CD4-positive, CD25-positive, alpha-beta regulatory T cell (primary cell): ENCODE results near the gene CFAP251. TPM values are rescaled to one million over a fixed set of nuclear protein-coding genes. Genes with fewer than 3 reads are reported as not detected.
"Not testable (repeated sequence)": the region's sequence is repeated elsewhere in the genome, so short reads cannot be mapped to it uniquely, and the experiment has no call there.

Source experiments
- ATAC-seq, 2 donors: fragments of 150-1000 bp; cut with Tn5 transposase; one replicate each; pipeline ENCODE4 v1.10.0; 2021; ENCODE audit warnings: low read depth in 2 of 2, moderate number of reproducible peaks in 2 of 2, moderate library complexity in 1 of 2
- DNase-seq, 3 donors: peaks; one replicate each; pipeline versions ENCODE4 v3.0.0 to v3.0.0-alpha.2; 2012 to 2022; ENCODE audit warnings: mixed read lengths in 1 of 3
- H3K27ac ChIP-seq: one replicate; pipeline ENCODE4 v1.7.0; 2013; ENCODE audit warnings: mild to moderate bottlenecking, low read length; ENCODE audit not compliant: insufficient read depth, poor library complexity, severe bottlenecking
- H3K27me3 ChIP-seq: one replicate; pipeline ENCODE4 v1.7.0; 2013; ENCODE audit warnings: low read length; ENCODE audit not compliant: control insufficient read depth, insufficient read depth
- H3K36me3 ChIP-seq: one replicate; pipeline ENCODE4 v1.7.0; 2013; ENCODE audit warnings: mild to moderate bottlenecking, low read length, moderate library complexity; ENCODE audit not compliant: control insufficient read depth, insufficient read depth
- H3K4me1 ChIP-seq: 2 replicates; pipeline ENCODE4 v1.7.0; 2013; ENCODE audit warnings: mild to moderate bottlenecking, low read length; ENCODE audit not compliant: insufficient read depth, control insufficient read depth, poor library complexity, severe bottlenecking
- H3K4me3 ChIP-seq: one replicate; pipeline ENCODE4 v1.7.0; 2013; ENCODE audit warnings: low read depth, mild to moderate bottlenecking, low read length, moderate library complexity
- H3K9me3 ChIP-seq, 2 experiments: 1 replicate in 1 of 2; 2 replicates in 1 of 2; pipeline ENCODE4 v1.7.0; 2013; ENCODE audit warnings: low read length in 2 of 2, mild to moderate bottlenecking in 1 of 2, moderate library complexity in 1 of 2; ENCODE audit not compliant: control insufficient read depth in 2 of 2
- H3K27ac Mint-ChIP-seq, 3 donors: one replicate each; pipeline ENCODE4 v1.8.0; 2020 to 2022; ENCODE audit warnings: mild to moderate bottlenecking in 3 of 3, mixed read lengths in 3 of 3, moderate library complexity in 2 of 3
- H3K27me3 Mint-ChIP-seq: one replicate; pipeline ENCODE4 v1.8.0; 2022; ENCODE audit warnings: mild to moderate bottlenecking, mixed read lengths
- H3K36me3 Mint-ChIP-seq: one replicate; pipeline ENCODE4 v1.8.0; 2020; ENCODE audit warnings: mixed read lengths
- H3K4me1 Mint-ChIP-seq, 4 donors: one replicate each; pipeline ENCODE4 v1.8.0; 2020 to 2022; ENCODE audit warnings: mixed read lengths in 4 of 4, mild to moderate bottlenecking in 1 of 4
- H3K4me3 Mint-ChIP-seq, 4 donors: one replicate each; pipeline ENCODE4 v1.8.0; 2020 to 2022; ENCODE audit warnings: mild to moderate bottlenecking in 4 of 4, mixed read lengths in 4 of 4, moderate library complexity in 3 of 4
- H3K9me3 Mint-ChIP-seq, 7 donors: one replicate each; pipeline ENCODE4 v1.8.0; 2020 to 2022; ENCODE audit warnings: mixed read lengths in 7 of 7, mild to moderate bottlenecking in 3 of 7, moderate library complexity in 2 of 7
- polyA plus RNA-seq, 4 donors: library from polyadenylated mRNA; unstranded; fragments of 300-500 nt; fragmentation: Illumina TruSeq; gene quantifications; one replicate each; pipeline ENCODE4 v1.2.3, GENCODE V29; 2021
- total RNA-seq: library from RNA; stranded (reverse); gene quantifications from one replicate; pipeline ENCODE4 v1.2.3, GENCODE V29; 2022

Gene CFAP251, protein sequence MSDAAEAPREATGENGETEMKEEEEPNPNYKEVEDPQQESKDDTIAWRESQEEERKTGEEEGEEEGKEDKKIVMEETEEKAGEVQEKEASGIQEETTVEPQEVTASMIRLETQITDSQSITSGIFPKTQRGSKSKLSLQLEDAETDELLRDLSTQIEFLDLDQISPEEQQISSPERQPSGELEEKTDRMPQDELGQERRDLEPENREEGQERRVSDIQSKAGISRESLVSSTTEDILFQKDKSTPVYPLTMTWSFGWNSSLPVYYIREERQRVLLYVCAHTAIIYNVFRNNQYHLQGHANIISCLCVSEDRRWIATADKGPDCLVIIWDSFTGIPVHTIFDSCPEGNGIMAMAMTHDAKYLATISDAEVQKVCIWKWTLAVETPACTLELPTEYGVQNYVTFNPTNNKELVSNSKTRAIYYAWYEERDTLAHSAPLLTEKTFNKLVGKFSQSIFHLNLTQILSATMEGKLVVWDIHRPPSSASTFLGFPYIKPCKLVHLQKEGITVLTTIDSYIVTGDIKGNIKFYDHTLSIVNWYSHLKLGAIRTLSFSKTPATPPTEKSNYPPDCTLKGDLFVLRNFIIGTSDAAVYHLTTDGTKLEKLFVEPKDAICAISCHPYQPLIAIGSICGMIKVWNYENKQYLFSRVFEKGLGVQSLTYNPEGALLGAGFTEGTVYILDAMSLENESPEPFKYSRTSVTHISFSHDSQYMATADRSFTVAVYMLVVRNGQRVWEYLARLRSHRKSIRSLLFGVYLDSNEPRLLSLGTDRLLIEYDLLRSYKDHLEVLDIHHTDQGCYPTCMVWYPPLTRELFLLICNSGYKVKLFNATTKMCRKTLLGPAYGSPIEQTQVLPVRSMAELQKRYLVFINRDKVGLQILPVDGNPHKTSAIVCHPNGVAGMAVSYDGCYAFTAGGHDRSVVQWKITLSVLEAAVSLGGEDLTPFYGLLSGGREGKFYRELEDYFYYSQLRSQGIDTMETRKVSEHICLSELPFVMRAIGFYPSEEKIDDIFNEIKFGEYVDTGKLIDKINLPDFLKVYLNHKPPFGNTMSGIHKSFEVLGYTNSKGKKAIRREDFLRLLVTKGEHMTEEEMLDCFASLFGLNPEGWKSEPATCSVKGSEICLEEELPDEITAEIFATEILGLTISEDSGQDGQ
- total RNA-seq: 0.96 TPM
- under 1 TPM in 1 of 4 donors, not detected in 3; 0.05 TPM for polyA plus RNA-seq

DNA sequence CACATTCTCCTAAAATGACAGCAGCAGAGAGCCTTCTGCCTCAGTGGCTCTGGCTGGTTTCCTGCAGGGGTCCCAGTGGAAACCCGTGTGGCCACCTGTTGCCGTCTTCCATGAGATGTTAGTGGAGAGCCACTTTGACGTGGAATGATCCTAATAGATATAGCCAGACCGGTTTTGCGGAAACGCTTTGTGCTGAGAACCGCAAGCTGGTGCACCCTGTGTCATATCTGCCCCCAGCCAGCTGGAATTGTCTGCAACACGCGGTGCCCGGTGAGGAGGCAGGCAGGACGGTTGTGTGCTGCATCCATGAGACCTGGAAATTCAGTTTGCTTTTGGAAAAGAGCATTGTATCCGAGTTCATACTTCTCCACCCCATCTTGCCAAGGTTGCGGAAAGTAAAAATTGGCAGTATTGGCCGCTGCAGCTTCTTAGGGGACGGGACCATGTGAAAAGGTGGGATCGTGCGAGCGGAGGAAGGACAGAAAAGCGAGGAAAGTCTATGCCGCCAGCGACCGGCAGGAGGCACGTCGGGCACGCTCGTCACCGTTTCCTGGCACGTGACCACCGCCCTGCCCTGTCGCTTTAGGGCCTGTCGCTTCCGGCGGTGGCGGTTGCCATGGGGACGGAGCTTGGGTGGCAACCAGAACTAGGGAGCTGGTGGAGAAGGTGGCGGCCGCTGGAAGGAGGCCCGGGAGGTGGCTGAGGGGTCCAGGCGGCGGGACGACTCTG, at the start of gene CFAP251:
Gene CFAP251 (plus strand): TSS at position 643 of the 729 bp plus-strand sequence. CDS start 2,714 bp downstream, outside the sequence.
- Mint-ChIP-seq H3K36me3 (peaks cover 8% of the 10 kb centered on the region), H3K27ac (peak within 1 kb of the TSS; percentile 75 to 97 (median 95)), H3K4me1 (peaks cover 0 to 16% (median 9%) of the 10 kb centered on the region in 4 donors), H3K27me3 (no peaks in the 10 kb centered on the region), H3K4me3 (peak within 1 kb of the TSS; percentile 34 to 93 (median 84)), H3K9me3 (no peaks in the 10 kb centered on the region)
- ATAC-seq (peak; percentile 98 to 99), DNase-seq (peak; percentile 94 to 96 (median 96))
- peaks cover 13% of the 10 kb centered on the region for H3K4me1 ChIP-seq
- no peaks in the 10 kb centered on the region for H3K27me3 ChIP-seq
- no peaks in the 10 kb centered on the region for H3K9me3 ChIP-seq
- peak within 1 kb of the TSS; percentile 71 for H3K27ac ChIP-seq
- peak within 1 kb of the TSS; percentile 85 for H3K4me3 ChIP-seq
- peaks cover 18% of the 10 kb centered on the region for H3K36me3 ChIP-seq

DNA sequence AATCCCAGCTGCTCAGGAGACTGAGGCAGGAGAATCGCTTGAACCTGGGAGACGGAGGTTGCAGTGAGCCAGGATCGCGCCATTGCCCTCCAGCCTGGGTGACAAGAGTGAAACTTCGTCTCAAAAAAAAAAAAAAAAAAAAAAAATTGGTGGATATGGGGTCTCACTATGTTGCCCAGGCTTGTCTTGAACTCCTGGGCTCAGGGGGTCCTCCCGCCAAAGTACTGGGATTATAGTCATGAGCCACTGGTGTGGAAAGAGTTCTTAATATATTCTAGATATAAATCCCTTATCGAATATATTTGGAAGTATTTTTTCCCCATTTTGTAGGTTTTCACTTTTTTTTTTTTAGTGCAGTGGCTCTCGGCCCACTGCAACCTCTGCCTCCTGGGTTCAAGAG, 49.2 kb upstream of the CFAP251 start:
- not testable (repeated sequence) for H3K27ac ChIP-seq, H3K36me3 Mint-ChIP-seq, H3K4me3 Mint-ChIP-seq, H3K4me3 ChIP-seq, H3K9me3 Mint-ChIP-seq, H3K27me3 Mint-ChIP-seq, ATAC-seq, H3K4me1 ChIP-seq, H3K27me3 ChIP-seq, H3K36me3 ChIP-seq, DNase-seq, H3K9me3 ChIP-seq, H3K4me1 Mint-ChIP-seq, H3K27ac Mint-ChIP-seq

DNA sequence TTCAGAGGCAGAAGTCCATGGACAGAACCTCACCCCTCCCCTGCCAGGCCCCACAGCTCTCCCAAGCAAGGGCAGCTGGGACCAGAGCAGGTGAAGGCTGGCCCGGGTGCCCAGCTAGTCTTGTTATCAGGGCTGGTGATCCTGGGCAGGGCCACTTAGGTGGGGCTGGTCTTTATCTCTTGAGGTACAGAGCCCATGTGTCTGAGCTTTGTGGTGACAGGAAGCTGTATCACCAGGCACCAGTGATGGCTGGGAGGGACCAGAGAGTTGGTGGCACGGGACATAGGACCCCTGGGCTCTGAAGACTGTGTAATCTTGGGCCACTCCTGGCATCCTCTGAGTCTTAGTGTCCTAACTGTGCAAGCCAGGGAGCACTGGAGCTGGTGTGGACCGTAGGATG, 46.9 kb upstream of the CFAP251 start:
- no peak overlapping the region for H3K4me3 ChIP-seq
- H3K27me3 ChIP-seq: no peaks in the 10 kb centered on the region
- H3K36me3 ChIP-seq: no peaks in the 10 kb centered on the region
- no peaks in the 10 kb centered on the region for H3K9me3 ChIP-seq
- H3K36me3 Mint-ChIP-seq: no peaks in the 10 kb centered on the region
- ATAC-seq (no peak), DNase-seq (peak in 1 of 3 donors; percentile 19)
- H3K4me1 Mint-ChIP-seq: peaks cover 0 to 2% (median 0%) of the 10 kb centered on the region in 4 donors
- no peak overlapping the region for H3K27ac Mint-ChIP-seq
- H3K27ac ChIP-seq: no peak overlapping the region
- no peaks in the 10 kb centered on the region for H3K4me1 ChIP-seq
- no peaks in the 10 kb centered on the region for H3K27me3 Mint-ChIP-seq
- H3K9me3 Mint-ChIP-seq: no peaks in the 10 kb centered on the region
- H3K4me3 Mint-ChIP-seq: no peak overlapping the region

DNA sequence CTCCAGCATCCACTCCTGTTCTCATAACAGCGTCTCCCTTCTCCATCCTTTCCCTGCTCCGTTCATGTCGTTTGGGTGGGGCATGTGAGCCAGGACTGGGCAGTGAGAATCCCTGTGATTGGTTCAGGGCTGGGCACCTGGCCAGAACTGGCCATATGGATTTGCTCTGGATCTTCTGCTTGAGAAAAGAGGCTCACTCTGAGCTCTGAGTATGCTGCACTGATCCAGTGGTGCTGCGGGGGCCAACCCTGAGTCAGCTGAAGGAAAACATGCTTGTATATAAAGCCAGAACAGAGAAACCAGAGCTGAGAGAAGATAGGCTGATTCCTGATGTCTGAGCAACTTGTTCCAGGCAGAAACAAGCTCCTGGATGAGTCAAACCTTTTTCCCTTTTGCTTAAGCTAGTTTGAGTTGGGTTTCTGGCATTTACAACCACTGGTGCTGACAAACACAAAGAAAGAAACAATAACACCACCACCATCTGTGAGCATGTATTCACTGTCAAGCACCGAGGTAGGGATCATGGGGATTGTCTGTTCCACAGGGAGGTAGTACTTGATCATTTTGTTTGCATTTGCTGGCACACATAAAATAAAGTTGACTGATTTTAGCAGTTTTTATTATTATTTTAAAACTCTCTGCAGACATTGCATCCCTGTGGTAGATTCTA, 45.7 kb upstream of the CFAP251 start:
- Mint-ChIP-seq H3K36me3 (no peaks in the 10 kb centered on the region), H3K9me3 (no peaks in the 10 kb centered on the region), H3K4me1 (peaks cover 0 to 2% (median 0%) of the 10 kb centered on the region in 4 donors), H3K27me3 (no peaks in the 10 kb centered on the region), H3K4me3 (no peak overlapping the region), H3K27ac (peak overlapping the region in 1 of 3 donors; percentile 15)
- Histone ChIP-seq H3K4me1 (no peaks in the 10 kb centered on the region), H3K27ac (no peak overlapping the region), H3K27me3 (no peaks in the 10 kb centered on the region), H3K4me3 (no peak overlapping the region), H3K36me3 (no peaks in the 10 kb centered on the region), H3K9me3 (no peaks in the 10 kb centered on the region)
- no peak for ATAC-seq
- no peak for DNase-seq

DNA sequence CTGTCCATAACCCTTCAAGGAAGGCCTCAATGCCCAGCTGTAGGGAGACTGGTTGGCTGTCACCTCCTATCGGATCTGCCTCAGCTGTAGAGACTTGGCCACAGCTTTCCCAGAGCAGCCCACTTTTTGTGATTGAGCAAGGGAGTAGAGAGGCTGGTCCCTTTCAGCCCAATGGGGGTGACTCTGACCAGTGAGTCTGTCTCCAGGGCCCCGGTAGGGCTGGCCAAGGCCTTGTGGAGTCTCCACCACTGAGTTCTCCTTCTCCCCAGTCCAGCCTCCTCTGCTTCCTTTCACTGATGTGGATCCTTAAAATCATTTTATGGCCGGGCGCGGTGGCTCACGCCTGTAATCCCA, 45.2 kb upstream of the CFAP251 start:
- Histone ChIP-seq H3K4me1 (no peaks in the 10 kb centered on the region), H3K27me3 (no peaks in the 10 kb centered on the region), H3K27ac (no peak overlapping the region), H3K36me3 (no peaks in the 10 kb centered on the region), H3K9me3 (no peaks in the 10 kb centered on the region), H3K4me3 (no peak overlapping the region)
- ATAC-seq (no peak), DNase-seq (no peak)
- Mint-ChIP-seq H3K4me3 (no peak overlapping the region), H3K27ac (peak overlapping the region in 1 of 3 donors; percentile 20), H3K9me3 (no peaks in the 10 kb centered on the region), H3K36me3 (no peaks in the 10 kb centered on the region), H3K4me1 (peaks cover 0 to 2% (median 0%) of the 10 kb centered on the region in 4 donors), H3K27me3 (no peaks in the 10 kb centered on the region)

DNA sequence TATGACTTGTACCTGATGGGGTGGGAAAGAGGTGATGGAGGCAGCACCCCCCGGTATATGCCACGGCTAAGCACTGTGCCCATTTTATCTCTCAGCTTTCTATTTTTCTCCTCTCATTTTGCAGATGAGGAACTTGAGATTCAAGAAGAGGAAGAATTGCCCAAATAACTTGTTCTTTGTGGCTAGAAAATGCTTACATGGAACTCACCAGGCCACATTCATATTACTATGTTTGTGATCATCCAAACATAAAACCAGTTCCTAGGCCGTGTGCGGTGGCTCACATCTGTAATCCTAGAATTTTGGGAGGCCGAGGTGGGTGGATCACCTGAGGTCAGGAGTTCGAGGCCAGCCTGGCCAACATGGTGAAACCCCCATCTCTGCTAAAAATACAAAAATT, 44.3 kb upstream of the CFAP251 start:
- Histone ChIP-seq H3K27ac (no peak overlapping the region), H3K27me3 (no peaks in the 10 kb centered on the region), H3K4me3 (no peak overlapping the region), H3K4me1 (no peaks in the 10 kb centered on the region), H3K9me3 (no peaks in the 10 kb centered on the region), H3K36me3 (no peaks in the 10 kb centered on the region)
- Mint-ChIP-seq H3K27ac (no peak overlapping the region), H3K9me3 (no peaks in the 10 kb centered on the region), H3K36me3 (no peaks in the 10 kb centered on the region), H3K27me3 (no peaks in the 10 kb centered on the region), H3K4me3 (no peak overlapping the region), H3K4me1 (peaks cover 0 to 2% (median 0%) of the 10 kb centered on the region in 4 donors)
- DNase-seq: no peak
- no peak for ATAC-seq

DNA sequence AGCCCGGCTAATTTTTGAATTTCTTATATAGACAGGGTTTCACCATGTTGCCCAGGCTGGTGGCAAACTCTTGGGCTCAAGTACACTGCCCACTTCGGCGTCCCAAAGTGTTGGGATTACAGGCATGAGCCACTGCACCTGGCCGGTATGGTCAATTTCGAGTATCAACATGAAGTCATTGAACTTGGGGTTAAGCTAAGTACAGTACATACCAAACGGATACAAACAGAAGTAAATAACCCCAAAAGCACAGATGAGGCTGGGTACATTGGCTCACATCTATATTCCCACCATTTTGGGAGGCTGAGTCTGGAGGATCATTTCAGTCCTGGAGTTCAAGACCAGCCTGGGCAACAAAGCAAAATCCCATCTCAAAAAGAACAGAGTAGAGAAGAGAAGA, 42.8 kb upstream of the CFAP251 start:
- no peaks in the 10 kb centered on the region for H3K36me3 ChIP-seq
- H3K4me1 ChIP-seq: no peaks in the 10 kb centered on the region
- ATAC-seq (no peak), DNase-seq (no peak)
- peak overlapping the region in 1 of 3 donors; percentile 35 for H3K27ac Mint-ChIP-seq
- no peak overlapping the region for H3K4me3 Mint-ChIP-seq
- no peaks in the 10 kb centered on the region for H3K9me3 ChIP-seq
- no peak overlapping the region for H3K27ac ChIP-seq
- H3K4me3 ChIP-seq: no peak overlapping the region
- H3K9me3 Mint-ChIP-seq: no peaks in the 10 kb centered on the region
- H3K36me3 Mint-ChIP-seq: no peaks in the 10 kb centered on the region
- peaks cover 0 to 2% (median 0%) of the 10 kb centered on the region in 4 donors for H3K4me1 Mint-ChIP-seq
- no peaks in the 10 kb centered on the region for H3K27me3 ChIP-seq
- no peaks in the 10 kb centered on the region for H3K27me3 Mint-ChIP-seq
